NCI-H748 (cell line): ENCODE measurements around the gene EXT2.

Source experiments
- DNase-seq: peaks from one replicate; lab custom pipeline; 2025; ENCODE audit not compliant: unreplicated experiment; lab: John Stamatoyannopoulos, UW

EXT2 gene

GRCh38 chr11:44263738-44264437 is 168.4 kb downstream of the EXT2 start:
- DNase-seq = no peak

GRCh38 chr11:44264438-44264749 is 168.9 kb downstream of the EXT2 start:
- no peak for DNase-seq

GRCh38 chr11:44264761-44265160 is 169.3 kb downstream of the EXT2 start:
- no peak for DNase-seq

- DNase-seq = no peak
These were observed 170.7 kb downstream of the EXT2 start for GRCh38 chr11:44266056-44266780.

- DNase-seq = no peak
These were observed 171.7 kb downstream of the EXT2 start for GRCh38 chr11:44267006-44267749.

GRCh38 chr11:44267750-44268613 is 172.5 kb downstream of the EXT2 start:
- DNase-seq = no peak

GRCh38 chr11:44268614-44269080 is 173.2 kb downstream of the EXT2 start:
- no peak for DNase-seq

GRCh38 chr11:44269369-44270351 is 174.2 kb downstream of the EXT2 start:
- no peak for DNase-seq

- no peak for DNase-seq
These were observed 175.2 kb downstream of the EXT2 start for GRCh38 chr11:44270403-44271273.

- no peak for DNase-seq
These were observed 175.8 kb downstream of the EXT2 start for GRCh38 chr11:44271286-44271685.

GRCh38 chr11:44274404-44274803 is 178.9 kb downstream of the EXT2 start:
- no peak for DNase-seq

- no peak for DNase-seq
These were observed 179.8 kb downstream of the EXT2 start for GRCh38 chr11:44275241-44275640.

GRCh38 chr11:44275961-44276550 is 180.6 kb downstream of the EXT2 start:
- no peak for DNase-seq

- no peak for DNase-seq
These were observed 182.0 kb downstream of the EXT2 start for GRCh38 chr11:44277196-44278090.

- DNase-seq = no peak
These were observed 184.0 kb downstream of the EXT2 start for GRCh38 chr11:44279483-44279882.

- no peak for DNase-seq
These were observed 184.8 kb downstream of the EXT2 start for GRCh38 chr11:44280257-44280656.

- DNase-seq = no peak
These were observed 185.7 kb downstream of the EXT2 start for GRCh38 chr11:44281151-44281550.
